Measurements from ENCODE around the gene DPCD.

Gene DPCD

DNA sequence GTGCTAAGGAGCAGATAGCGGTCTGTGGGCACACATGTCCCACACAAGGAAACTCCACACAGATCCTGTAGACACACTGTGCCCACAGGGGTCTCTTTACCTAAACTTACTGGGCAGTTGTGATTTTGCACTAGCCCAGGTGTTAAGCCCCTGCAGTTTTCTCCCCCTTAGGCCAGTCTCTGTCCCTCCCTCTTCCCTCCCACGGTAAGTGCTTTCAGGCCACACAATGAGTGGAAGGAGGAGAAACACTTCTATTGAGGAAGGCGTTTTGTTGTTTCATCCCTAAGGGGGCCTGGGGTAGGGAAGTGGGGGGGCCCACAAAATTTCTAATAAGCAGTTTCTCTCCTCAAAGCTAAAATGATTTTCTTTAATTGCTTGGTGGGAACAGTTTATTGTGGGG lies 55.4 kb downstream of the DPCD start:
- Mint-ChIP-seq H3K36me3 (ENCODE audit: low read depth) (peaks cover 10% of the 10 kb centered on the region), H3K27ac (no peak overlapping the region), H3K4me1 (ENCODE audit: low read depth) (peaks cover 3% of the 10 kb centered on the region), H3K27me3 (ENCODE audit: low read depth) (no peaks in the 10 kb centered on the region), H3K4me3 (no peak overlapping the region), H3K9me3 (no peaks in the 10 kb centered on the region)

DNA sequence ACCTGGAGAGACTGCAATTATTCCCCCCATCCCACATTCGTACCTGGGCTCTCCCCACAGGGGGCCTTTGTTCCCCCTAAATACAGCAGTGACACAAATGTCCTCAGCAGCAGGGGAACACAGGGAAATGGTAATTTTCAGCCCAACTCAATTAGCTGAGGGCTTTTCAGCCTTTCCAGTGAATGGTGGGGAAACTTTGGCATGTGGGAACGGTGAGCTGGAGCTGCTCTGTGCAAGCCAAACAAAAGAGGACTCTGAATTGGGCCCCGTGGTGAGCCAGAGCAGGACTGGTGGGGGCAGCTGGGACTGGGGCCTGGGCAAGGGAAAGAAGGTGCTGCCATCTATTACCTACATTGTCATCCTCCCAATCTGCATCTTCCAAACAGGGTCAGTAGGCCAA lies 55.9 kb downstream of the DPCD start:
- Mint-ChIP-seq H3K27ac (no peak overlapping the region), H3K9me3 (no peaks in the 10 kb centered on the region), H3K27me3 (ENCODE audit: low read depth) (no peaks in the 10 kb centered on the region), H3K4me3 (no peak overlapping the region), H3K36me3 (ENCODE audit: low read depth) (peaks cover 11% of the 10 kb centered on the region), H3K4me1 (ENCODE audit: low read depth) (peaks cover 3% of the 10 kb centered on the region)

DNA sequence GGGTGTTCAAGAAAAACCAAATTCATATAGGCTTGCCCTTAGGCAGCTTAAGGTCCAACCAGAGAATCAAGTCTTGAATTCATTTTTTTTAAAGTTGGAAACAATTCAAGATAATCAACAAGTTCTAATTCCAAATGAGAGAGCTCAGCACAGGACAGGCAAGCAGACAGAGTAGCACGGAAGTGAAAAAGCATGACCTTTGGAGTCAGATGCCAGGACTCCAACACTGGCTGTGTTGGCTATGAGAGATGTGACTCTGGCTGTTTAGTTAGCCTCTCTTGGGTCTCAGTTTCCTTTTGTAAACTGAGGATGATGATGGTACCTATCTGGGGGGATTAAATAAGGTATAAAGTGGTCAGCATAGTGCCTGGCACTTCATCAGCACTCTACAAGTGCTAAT lies 57.5 kb downstream of the DPCD start:
- no peak overlapping the region for H3K27ac Mint-ChIP-seq
- peaks cover 8% of the 10 kb centered on the region for H3K36me3 Mint-ChIP-seq (ENCODE audit: low read depth)

DNA sequence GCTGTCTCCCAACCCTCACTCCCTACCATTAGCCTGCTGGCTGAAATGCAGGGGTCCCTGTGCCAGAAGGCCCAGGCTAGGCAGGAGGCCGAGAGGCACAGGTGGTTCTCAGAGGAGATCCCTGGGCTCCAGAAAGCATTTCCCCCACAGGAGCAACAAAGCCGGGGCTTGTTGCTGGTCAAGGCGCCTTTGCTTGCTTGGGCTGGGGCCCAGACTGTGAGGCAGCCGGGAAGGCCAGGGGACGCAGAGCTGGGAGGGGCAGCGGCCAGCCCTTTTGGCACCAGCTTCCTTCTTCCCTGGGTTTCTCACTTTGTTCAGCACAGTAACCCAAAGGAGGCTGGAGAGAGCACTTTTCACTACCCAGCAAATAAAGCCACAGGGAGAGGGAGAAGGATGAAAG lies 58.2 kb downstream of the DPCD start:
- H3K4me3 Mint-ChIP-seq: no peak overlapping the region
- no peaks in the 10 kb centered on the region for H3K27me3 Mint-ChIP-seq (ENCODE audit: low read depth)
- H3K4me1 Mint-ChIP-seq (ENCODE audit: low read depth): peaks cover 3% of the 10 kb centered on the region
- no peak overlapping the region for H3K27ac Mint-ChIP-seq
- H3K9me3 Mint-ChIP-seq: no peaks in the 10 kb centered on the region
- H3K36me3 Mint-ChIP-seq (ENCODE audit: low read depth): peaks cover 7% of the 10 kb centered on the region

More for the DNA sequence above, 57.5 kb downstream of the DPCD start:
- no peaks in the 10 kb centered on the region for H3K9me3 Mint-ChIP-seq
- no peaks in the 10 kb centered on the region for H3K27me3 Mint-ChIP-seq (ENCODE audit: low read depth)
- H3K4me1 Mint-ChIP-seq (ENCODE audit: low read depth): peaks cover 3% of the 10 kb centered on the region
- H3K4me3 Mint-ChIP-seq: no peak overlapping the region

DNA sequence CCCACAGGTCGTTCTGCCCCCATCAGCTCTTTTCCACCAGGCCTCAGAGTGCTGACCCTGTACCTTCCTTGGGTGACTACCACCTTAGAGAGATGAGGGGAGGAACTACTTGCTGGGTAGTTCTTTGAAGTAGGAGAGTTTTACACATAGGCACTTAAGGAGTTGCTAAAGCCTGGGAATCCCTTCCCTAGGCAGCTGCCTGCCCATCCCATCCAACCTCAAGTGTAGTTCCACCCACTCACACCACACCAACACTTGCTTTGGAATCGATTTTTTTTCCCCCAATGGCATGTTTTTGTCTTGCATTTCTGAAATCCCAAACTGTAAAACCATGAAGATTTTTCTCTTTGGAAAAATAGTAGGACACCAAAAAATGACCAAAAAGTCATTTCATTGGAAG lies 59.1 kb downstream of the DPCD start:
- H3K4me1 Mint-ChIP-seq (ENCODE audit: low read depth): peaks cover 3% of the 10 kb centered on the region
- H3K27me3 Mint-ChIP-seq (ENCODE audit: low read depth): no peaks in the 10 kb centered on the region
- H3K27ac Mint-ChIP-seq: no peak overlapping the region
- H3K9me3 Mint-ChIP-seq: no peaks in the 10 kb centered on the region
- peaks cover 5% of the 10 kb centered on the region for H3K36me3 Mint-ChIP-seq (ENCODE audit: low read depth)
- H3K4me3 Mint-ChIP-seq: no peak overlapping the region

DNA sequence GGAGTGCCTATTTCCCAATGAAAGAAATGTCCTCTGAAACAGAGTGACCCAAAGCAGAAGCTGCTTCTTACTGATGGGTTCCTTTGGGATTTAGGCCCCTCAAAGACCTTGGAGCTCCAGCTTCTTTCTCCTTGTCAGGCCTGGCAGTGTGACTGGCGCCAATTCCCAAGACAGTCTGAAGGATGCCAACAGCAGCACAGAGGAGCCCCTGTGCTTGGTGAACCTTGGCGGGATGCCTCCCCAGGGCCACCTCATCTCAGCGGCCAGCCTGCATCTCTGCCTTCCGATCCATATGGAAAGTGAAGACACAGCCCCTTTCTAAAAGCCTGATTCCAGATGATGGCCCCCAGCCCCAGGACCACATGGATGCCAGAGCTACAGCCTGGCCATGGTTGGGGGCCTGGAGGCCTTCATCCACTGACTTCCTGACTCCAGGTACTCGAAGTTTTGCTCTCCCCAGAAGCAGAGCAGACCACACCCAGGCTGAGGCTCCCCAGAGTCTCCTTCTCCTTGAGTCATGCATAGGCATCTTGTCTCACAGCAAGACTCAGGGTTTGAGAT lies 61.5 kb downstream of the DPCD start:
- H3K27ac Mint-ChIP-seq: no peak overlapping the region

DNA sequence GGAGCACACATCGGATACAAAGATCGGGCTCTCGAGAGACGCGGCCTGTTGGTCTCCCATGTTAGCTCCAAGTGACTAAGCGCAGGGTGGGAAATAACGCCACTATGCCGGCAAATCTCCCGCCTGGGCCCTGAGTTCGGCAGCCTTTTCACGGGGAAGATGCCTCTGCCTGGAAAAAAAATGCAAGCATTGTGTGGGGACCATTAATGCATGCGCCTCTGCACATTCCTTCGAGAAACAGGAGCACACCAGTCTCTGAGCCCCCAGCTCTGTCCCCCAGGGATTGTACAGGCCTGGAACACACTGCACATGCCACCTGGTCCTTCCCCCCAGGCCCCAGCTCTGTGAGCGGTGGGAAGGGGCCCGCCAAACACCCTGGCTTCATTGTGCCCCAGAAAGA lies 62.7 kb downstream of the DPCD start:
- Mint-ChIP-seq H3K27ac (no peak overlapping the region), H3K36me3 (ENCODE audit: low read depth) (peaks cover 12% of the 10 kb centered on the region), H3K4me3 (no peak overlapping the region), H3K4me1 (ENCODE audit: low read depth) (no peaks in the 10 kb centered on the region), H3K9me3 (no peaks in the 10 kb centered on the region), H3K27me3 (ENCODE audit: low read depth) (no peaks in the 10 kb centered on the region)

More for the DNA sequence above, 61.5 kb downstream of the DPCD start:
- Mint-ChIP-seq H3K36me3 (ENCODE audit: low read depth) (peaks cover 5% of the 10 kb centered on the region), H3K27me3 (ENCODE audit: low read depth) (no peaks in the 10 kb centered on the region), H3K4me1 (ENCODE audit: low read depth) (peaks cover 2% of the 10 kb centered on the region), H3K4me3 (no peak overlapping the region), H3K9me3 (no peaks in the 10 kb centered on the region)

DNA sequence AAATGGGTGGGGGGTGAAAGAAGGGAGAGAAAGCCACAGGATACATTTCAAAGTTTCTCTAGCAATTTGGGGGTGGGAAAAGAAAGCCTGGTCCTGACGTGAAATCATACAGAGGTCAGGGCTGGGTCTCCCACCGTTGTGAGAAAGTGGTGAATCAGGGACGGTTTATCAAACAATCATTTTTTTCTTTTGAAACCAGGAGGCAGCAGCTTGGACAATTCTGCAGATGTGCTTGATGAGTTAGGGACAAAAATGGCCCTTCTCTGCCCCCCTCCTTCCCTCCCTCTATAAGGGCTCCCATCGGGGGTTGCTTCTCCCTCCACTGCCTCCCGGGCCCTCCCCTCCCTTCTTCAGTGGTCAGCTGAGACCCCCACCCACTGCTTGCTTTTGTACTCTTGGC lies 63.2 kb downstream of the DPCD start:
- no peaks in the 10 kb centered on the region for H3K27me3 Mint-ChIP-seq (ENCODE audit: low read depth)
- no peaks in the 10 kb centered on the region for H3K4me1 Mint-ChIP-seq (ENCODE audit: low read depth)
- no peak overlapping the region for H3K27ac Mint-ChIP-seq
- H3K4me3 Mint-ChIP-seq: no peak overlapping the region
- H3K9me3 Mint-ChIP-seq: no peaks in the 10 kb centered on the region
- H3K36me3 Mint-ChIP-seq (ENCODE audit: low read depth): peaks cover 13% of the 10 kb centered on the region

DNA sequence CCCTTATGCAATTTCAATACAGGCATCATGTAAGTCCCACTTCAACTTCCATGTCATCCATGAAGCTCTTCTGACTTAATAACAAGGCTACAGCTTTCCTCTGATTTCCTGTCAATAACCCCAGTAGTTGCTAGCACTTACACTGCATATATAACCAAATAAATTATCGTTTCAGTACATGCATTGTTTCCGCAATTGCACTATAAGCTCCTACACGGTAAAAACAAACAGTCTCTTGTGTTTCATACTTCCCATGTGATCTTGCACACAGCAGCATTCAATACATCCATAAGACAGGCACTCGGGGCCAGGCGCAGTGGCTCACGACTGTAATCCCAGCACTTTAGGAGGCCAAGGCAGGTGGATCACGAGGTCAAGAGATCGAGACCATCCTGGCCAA lies 65.4 kb downstream of the DPCD start:
- Mint-ChIP-seq H3K27me3 (ENCODE audit: low read depth) (no peaks in the 10 kb centered on the region), H3K9me3 (no peaks in the 10 kb centered on the region), H3K4me1 (ENCODE audit: low read depth) (no peaks in the 10 kb centered on the region), H3K27ac (no peak overlapping the region), H3K4me3 (no peak overlapping the region), H3K36me3 (ENCODE audit: low read depth) (peaks cover 24% of the 10 kb centered on the region)

DNA sequence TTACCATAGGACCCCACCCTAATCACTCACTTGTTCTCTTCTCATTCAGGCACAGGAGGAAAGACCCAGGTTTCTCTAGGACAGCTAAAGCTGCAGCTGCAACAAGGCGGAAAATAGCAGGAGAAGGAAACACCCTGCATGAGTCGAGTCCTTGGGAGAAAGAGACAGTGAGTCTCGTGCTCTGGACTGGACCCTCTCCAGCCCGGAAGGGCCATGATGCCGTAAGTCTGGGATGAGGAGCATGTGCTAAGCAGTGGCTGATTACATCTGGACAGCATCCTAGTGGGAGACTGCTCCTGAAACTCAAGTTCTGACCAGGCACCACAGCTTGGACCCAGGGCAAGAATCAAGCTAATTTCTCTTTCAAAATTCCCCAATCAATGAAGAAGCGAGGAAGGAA lies 67.4 kb downstream of the DPCD start:
- Mint-ChIP-seq H3K27ac (no peak overlapping the region), H3K4me1 (ENCODE audit: low read depth) (no peaks in the 10 kb centered on the region), H3K4me3 (no peak overlapping the region), H3K36me3 (ENCODE audit: low read depth) (peaks cover 30% of the 10 kb centered on the region), H3K9me3 (no peaks in the 10 kb centered on the region), H3K27me3 (ENCODE audit: low read depth) (no peaks in the 10 kb centered on the region)

DNA sequence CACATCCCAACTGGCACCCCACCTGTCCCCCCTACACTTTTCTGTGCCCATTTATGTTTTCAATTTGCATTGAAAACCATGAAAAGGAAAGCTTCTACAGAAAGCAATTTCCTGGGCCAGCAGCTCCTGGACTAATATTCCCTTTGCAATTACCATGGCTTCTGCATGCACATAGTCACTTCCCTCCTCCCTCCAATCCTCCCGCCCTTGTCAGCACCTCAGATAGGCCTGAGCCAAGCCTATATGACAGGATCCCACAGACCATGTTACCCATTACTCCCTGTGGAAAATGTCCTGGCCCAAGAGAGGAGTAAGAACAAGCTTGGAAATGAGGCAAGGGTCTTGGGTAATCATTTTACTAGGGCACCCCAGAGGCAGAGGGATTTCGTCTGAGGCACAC lies 68.8 kb downstream of the DPCD start:
- Mint-ChIP-seq H3K27me3 (ENCODE audit: low read depth) (no peaks in the 10 kb centered on the region), H3K4me1 (ENCODE audit: low read depth) (no peaks in the 10 kb centered on the region), H3K9me3 (no peaks in the 10 kb centered on the region), H3K36me3 (ENCODE audit: low read depth) (peaks cover 36% of the 10 kb centered on the region), H3K27ac (no peak overlapping the region), H3K4me3 (no peak overlapping the region)

DNA sequence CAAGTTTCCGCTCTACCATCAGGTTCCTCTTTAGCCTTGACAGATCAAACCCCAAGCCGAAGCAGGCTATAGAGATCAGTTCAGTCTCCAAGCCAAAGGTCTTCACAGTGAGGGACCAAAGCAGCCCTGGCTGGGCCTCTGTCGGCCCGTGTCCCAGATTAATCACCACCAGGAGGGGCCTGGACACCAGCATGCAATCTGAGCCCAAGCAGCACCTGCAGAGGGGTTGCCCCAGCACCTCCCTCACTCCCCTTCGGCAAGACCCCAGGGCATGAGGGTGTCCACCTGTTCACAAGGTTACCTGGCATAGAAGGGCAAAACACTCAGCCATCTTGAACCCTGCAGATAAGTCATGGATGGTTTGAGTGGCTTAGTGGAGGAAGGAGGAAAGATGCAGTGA lies 70.9 kb downstream of the DPCD start:
- Mint-ChIP-seq H3K9me3 (no peaks in the 10 kb centered on the region), H3K4me3 (no peak overlapping the region), H3K36me3 (ENCODE audit: low read depth) (peaks cover 43% of the 10 kb centered on the region), H3K27ac (no peak overlapping the region), H3K27me3 (ENCODE audit: low read depth) (no peaks in the 10 kb centered on the region), H3K4me1 (ENCODE audit: low read depth) (no peaks in the 10 kb centered on the region)

All from T-helper 1 cell treated with Interleukin-12 subunit alpha and Interleukin-12 subunit beta and Interleukin-4 antibody, amounts not matched to agents 30 μg/mL and 1 μg/mL, for 36 hours (primary cell).